ENCODE data around the gene RPS6KB2.

RPS6KB2 gene

GRCh38 chr11:67428052-67429001, at the start of gene RPS6KB2:
TSS of gene RPS6KB2 (plus strand) at chr11:67428494. CDS start at chr11:67428546, 52 bp downstream.
- DNase-seq: peak; percentile 88

DNA sequence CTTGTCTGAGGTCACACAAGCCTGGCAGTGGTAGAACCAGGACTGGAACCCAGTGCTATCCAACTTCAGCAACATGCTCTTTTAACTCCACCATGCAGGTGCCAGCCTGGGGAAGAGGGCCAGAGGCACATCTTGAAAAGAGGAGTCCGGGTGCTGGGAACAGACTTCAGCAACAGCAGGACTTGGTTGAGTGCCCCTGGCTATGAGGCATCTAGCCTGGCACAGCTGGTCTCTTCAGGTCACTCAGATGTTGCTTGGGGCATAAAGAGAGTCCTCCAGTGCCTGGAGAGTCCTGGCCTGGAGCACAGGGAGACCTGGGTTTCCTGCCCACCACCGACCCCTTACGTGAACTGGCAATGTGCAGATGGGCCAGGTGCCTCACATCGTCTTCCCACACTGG, 49.8 kb upstream of the RPS6KB2 start:
- DNase-seq: no peak

GRCh38 chr11:67379061-67380058, 48.9 kb upstream of the RPS6KB2 start:
- DNase-seq: no peak

GRCh38 chr11:67381244-67381972, 46.9 kb upstream of the RPS6KB2 start:
- no peak for DNase-seq

DNA sequence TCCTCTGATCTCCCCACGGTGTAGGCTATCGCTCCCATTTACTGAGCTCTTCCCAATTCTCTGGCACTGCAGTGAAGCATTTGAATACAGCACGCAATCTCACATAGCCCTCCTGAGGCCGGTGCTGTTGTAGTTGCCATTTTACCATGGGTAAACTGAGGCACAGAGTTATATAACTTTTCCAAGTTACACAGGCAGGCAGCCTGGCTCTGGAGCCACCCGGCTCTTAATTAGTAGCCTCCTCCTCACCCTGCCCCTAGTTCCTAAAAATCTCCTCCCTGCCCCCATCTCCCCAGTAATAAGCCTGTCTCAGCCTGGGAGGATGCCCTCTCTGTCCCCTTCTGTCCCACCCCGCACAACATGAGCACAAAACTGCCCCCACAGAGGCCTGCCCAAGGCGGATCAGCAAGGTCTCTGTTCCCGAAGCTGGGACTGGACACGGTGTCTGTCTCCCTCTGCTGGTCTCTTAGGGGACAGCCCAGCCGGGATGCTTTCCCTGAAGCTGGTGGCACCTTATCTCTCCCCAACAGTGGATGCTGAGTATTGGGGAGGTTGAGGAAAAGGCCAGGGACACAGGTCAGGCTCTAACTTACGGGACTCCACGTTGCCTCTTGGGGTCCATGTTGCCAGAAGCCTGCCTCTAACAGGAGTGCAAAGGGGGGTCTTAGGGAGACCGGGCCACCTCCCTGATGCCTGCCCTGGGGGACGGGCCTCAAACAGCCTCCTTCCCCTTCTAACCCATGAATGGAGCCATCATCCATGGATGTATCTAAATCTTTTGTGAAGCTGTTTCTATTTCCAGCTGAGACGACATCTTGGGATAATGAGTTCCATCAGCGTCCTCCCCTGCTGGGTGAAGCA, 45.8 kb upstream of the RPS6KB2 start:
- DNase-seq: no peak

DNA sequence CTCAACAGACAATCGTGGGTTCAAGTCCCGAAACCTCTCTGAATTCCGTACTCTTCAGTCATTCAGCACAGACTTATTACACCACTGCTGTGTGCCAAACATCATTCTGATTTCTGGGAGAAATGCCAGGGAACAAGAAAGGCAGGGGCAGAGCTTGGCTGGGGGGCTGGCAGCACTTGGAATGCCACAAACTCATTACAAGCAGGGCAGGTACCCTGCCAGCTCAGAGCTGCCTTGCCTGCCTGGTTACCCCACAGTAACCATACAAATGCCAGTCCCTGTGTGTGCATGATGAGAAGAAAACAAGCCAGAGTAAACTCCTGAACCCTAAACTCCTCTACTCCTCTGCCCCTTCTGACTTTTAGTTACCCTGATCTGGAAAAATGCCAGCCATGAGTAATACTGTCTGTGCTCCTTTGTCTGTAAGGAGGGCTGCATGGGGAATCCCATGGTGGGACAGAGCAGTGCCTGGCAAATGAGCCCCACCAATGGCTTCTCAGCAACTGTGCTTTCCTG, 43.4 kb upstream of the RPS6KB2 start:
- no peak for DNase-seq

DNA sequence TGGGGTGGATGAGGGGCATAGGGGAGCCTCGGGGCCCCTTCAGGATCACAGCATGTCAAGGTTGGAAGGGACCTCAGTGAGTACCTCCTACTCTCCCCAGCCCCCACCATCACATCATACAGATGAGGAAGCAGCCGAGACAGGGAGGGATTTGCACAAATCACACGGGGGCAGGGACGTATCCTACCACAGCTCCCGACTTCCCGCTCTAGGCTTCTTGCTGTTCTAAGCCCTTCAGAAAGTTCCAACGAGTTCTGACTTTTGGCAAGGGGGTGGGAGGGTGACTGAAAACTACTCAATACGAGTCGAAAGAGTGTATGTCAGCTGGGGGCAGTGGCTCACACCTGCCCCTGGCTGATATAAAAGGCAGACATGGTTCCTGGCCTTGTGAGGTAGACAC, 41.2 kb upstream of the RPS6KB2 start:
- no peak for DNase-seq

DNA sequence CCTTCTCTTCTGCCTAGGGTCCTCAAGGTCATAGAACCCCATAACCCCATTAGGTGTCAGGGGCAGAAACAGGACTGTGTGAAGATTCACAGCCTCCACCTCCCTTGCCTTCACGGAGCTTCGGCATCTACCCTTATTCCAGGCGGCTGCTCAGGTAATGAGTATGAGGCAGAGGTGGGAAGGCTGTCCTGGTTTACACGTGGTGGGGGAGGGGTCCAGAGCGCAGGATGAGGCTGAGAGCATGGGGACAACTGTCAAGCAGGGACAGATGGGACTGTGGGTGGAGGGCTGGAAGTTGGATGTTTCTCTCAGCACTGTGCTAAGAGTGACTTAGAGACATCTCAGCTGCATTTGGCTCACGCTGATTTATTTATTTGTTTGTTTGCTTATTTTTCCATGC, 40.8 kb upstream of the RPS6KB2 start:
- no peak for DNase-seq

GRCh38 chr11:67389477-67389876, 38.8 kb upstream of the RPS6KB2 start:
- no peak for DNase-seq

GRCh38 chr11:67390947-67391303, 37.4 kb upstream of the RPS6KB2 start:
- no peak for DNase-seq

GRCh38 chr11:67391304-67392182, 36.8 kb upstream of the RPS6KB2 start, which contains the start of gene RAD9A:
TSS of gene RAD9A (plus strand) at chr11:67391986. CDS start at chr11:67392045, 59 bp downstream.
- peak; percentile 29 for DNase-seq

GRCh38 chr11:67392183-67392715, 36.0 kb upstream of the RPS6KB2 start:
- no peak for DNase-seq

DNA sequence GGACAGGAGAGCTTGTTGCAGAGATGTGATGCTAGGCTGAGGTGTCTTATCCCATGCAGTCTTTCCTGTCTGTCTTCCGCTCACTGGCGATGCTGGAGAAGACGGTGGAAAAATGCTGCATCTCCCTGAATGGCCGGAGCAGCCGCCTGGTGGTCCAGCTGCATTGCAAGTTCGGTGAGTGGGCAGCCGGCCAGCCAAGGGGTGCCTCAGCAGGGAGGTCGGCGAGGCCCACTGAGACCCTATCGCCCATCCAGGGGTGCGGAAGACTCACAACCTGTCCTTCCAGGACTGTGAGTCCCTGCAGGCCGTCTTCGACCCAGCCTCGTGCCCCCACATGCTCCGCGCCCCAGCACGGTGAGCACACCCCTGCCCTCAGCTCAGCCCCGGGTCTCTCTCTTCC, 34.9 kb upstream of the RPS6KB2 start:
- no peak for DNase-seq

- no peak for DNase-seq
Observed at GRCh38 chr11:67393990-67394389, 34.3 kb upstream of the RPS6KB2 start.

DNA sequence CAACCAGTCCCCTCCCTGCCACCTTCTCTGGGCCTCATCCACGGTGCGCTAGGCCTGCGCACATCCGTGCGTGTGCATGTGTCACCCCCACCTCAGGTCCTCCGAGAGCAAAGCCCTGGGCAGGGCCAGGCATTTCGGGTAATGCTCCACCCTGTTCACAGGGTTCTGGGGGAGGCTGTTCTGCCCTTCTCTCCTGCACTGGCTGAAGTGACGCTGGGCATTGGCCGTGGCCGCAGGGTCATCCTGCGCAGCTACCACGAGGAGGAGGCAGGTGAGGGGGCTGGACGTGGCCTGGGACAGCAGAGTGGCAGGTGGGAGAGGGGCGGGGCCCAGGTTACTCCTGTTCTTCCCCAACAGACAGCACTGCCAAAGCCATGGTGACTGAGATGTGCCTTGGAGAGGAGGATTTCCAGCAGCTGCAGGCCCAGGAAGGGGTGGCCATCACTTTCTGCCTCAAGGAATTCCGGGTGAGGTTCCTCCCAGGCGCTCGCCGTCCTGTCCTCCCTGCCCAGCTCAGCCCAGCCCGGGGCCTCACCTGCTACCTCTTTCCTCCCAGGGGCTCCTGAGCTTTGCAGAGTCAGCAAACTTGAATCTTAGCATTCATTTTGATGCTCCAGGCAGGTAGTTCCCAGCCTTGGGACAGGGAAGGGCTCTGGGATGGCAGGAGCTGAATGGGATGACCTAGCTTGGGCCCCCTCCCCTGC, 32.6 kb upstream of the RPS6KB2 start:
- no peak for DNase-seq

GRCh38 chr11:67396259-67396581, 32.1 kb upstream of the RPS6KB2 start:
- no peak for DNase-seq

DNA sequence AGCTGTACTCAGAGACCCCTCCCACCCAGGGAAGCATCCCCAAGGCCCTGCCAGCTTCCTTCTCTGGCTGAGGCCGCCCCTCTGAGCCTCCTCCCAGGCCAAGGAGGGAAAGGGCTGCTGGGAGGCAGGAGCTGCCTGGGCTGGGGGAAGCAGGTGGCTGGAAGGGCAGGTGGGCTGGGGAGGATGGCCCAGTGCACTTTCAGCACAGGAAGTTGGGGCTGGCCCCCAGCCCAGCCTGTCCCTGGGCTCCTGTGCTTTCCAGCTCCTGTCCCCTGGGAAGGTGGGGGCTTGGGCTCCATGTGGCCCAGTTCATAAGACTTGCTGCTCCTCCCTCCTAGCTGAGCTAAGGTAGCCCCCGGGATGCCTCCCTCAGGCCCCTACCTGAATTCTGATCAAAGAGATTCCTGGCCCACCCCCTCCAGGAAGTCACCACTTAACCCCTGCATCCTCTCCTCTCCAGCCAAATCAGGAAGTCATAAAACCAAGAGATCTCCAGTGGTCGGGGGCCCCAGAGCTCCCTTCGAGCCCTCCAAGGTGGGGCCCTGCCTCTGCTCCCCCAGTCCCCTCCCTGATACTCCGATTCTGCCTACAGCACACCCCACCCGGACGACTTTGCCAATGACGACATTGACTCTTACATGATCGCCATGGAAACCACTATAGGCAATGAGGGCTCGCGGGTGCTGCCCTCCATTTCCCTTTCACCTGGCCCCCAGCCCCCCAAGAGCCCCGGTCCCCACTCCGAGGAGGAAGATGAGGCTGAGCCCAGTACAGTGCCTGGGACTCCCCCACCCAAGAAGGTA, 31.5 kb upstream of the RPS6KB2 start:
- DNase-seq: no peak

DNA sequence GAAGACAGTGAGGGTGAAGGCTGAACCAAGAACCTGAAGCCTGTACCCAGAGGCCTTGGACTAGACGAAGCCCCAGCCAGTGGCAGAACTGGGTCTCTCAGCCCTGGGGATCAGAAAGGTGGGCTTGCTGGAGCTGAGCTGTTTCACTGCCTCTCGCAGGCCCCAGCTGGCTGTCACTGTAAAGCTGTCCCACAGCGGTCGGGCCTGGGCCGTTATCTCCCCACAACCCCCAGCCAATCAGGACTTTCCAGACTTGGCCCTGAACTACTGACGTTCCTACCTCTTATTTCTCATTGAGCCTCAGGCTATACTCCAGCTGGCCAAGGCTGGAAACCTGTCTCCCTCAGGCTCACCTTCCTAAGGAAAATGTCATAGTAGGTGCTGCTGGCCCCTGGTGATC, 30.8 kb upstream of the RPS6KB2 start:
- no peak for DNase-seq

Measured in NCI-H187 treated with DMSO at 0.1 percent for 48 hours (cell line).